Ishikawa (cell line): ENCODE data around the gene HK2.

Source experiments
- CEBPB ChIP-seq: IDR thresholded peaks from 2 replicates; pipeline ENCODE4 v1.6.1; 2012
- CREB1 ChIP-seq: IDR thresholded peaks from 2 replicates; pipeline ENCODE4 v1.6.1; 2012; ENCODE audit warnings: low read depth
- TAF1 ChIP-seq: IDR thresholded peaks from 2 replicates; pipeline ENCODE4 v1.6.1; 2012; ENCODE audit warnings: low read depth, mild to moderate bottlenecking

DNA sequence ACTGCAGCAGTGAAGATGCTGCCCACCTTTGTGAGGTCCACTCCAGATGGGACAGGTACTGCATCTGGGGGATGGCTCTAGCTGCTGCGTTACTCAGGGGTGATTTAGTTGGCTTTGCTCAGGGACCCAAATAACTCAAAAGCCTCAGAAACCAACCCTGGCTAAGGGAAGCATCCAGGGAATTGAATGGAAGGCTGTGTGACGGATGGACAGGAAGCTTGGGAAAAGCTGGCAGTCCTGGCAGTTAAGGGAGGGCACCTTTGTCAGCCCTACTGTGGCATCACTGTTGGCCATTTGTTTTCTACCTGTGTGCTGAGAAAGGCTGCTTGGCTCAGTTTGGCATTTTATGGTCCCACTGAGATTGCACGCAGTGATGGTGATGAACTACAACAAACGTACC is 20.5 kb downstream of the HK2 start:
- TF ChIP-seq TAF1 (no peak), CREB1 (no peak), CEBPB (no peak)
